T-helper 1 cell treated with Interleukin-12 subunit alpha and Interleukin-12 subunit beta and Interleukin-4 antibody, amounts not matched to agents 30 μg/mL and 1 μg/mL, for 36 hours (primary cell): Measurements from ENCODE around the gene TGFB3.

Source experiments
- H3K27ac Mint-ChIP-seq: one replicate; pipeline ENCODE4 v1.8.0; 2021; ENCODE audit warnings: mild to moderate bottlenecking, mixed read lengths
- H3K27me3 Mint-ChIP-seq: one replicate; pipeline ENCODE4 v1.8.0; 2021; ENCODE audit warnings: low read depth, mixed read lengths
- H3K36me3 Mint-ChIP-seq: one replicate; pipeline ENCODE4 v1.8.0; 2021; ENCODE audit warnings: low read depth, mixed read lengths
- H3K4me1 Mint-ChIP-seq: one replicate; pipeline ENCODE4 v1.8.0; 2021; ENCODE audit warnings: low read depth, mixed read lengths
- H3K4me3 Mint-ChIP-seq: one replicate; pipeline ENCODE4 v1.8.0; 2021; ENCODE audit warnings: mild to moderate bottlenecking, moderate library complexity, mixed read lengths
- H3K9me3 Mint-ChIP-seq: one replicate; pipeline ENCODE4 v1.8.0; 2021; ENCODE audit warnings: mixed read lengths

The TGFB3 gene

DNA sequence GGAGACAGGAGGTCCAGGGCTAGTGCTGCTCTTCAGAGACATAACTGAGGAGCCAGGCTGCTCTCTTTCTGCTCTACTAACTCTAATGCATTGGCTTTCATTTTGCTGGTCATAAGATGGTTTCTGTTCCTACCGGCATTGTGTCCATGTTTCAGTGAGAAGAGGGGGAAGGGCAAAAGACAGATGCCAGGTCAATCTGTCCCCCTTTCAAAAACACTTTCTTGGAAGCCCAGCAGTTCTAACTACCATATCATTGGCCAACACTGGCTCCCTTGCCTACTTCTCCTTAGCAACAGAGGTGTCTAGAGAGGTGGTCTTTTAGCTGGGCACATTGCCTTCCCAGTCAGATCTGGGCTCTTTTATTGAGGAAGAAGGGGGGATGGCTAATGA is 63.9 kb downstream of the TGFB3 start:
- peaks cover 4% of the 10 kb centered on the region for H3K36me3 Mint-ChIP-seq
- no peaks in the 10 kb centered on the region for H3K4me1 Mint-ChIP-seq
- no peaks in the 10 kb centered on the region for H3K27me3 Mint-ChIP-seq
- no peaks in the 10 kb centered on the region for H3K9me3 Mint-ChIP-seq
- no peak overlapping the region for H3K4me3 Mint-ChIP-seq
- no peak overlapping the region for H3K27ac Mint-ChIP-seq

GRCh38 chr14:75917322-75917945 is 64.4 kb downstream of the TGFB3 start:
- no peak overlapping the region for H3K27ac Mint-ChIP-seq

GRCh38 chr14:75915045-75915444 is 66.8 kb downstream of the TGFB3 start:
- H3K4me3 Mint-ChIP-seq: no peak overlapping the region
- H3K27me3 Mint-ChIP-seq: no peaks in the 10 kb centered on the region
- H3K4me1 Mint-ChIP-seq: no peaks in the 10 kb centered on the region
- no peak overlapping the region for H3K27ac Mint-ChIP-seq
- peaks cover 2% of the 10 kb centered on the region for H3K36me3 Mint-ChIP-seq
- no peaks in the 10 kb centered on the region for H3K9me3 Mint-ChIP-seq

More at GRCh38 chr14:75917322-75917945, 64.4 kb downstream of the TGFB3 start:
- Mint-ChIP-seq H3K27me3 (no peaks in the 10 kb centered on the region), H3K4me3 (no peak overlapping the region), H3K36me3 (peaks cover 4% of the 10 kb centered on the region), H3K9me3 (no peaks in the 10 kb centered on the region), H3K4me1 (no peaks in the 10 kb centered on the region)

- Mint-ChIP-seq H3K9me3 (no peaks in the 10 kb centered on the region), H3K4me1 (no peaks in the 10 kb centered on the region), H3K27ac (no peak overlapping the region), H3K36me3 (peaks cover 2% of the 10 kb centered on the region), H3K4me3 (no peak overlapping the region), H3K27me3 (no peaks in the 10 kb centered on the region)
These were observed 68.6 kb downstream of the TGFB3 start for GRCh38 chr14:75913183-75913582.

- peaks cover 2% of the 10 kb centered on the region for H3K36me3 Mint-ChIP-seq
- H3K27me3 Mint-ChIP-seq: no peaks in the 10 kb centered on the region
- no peaks in the 10 kb centered on the region for H3K9me3 Mint-ChIP-seq
- H3K27ac Mint-ChIP-seq: no peak overlapping the region
- H3K4me1 Mint-ChIP-seq: peaks cover under 1% of the 10 kb centered on the region
- no peak overlapping the region for H3K4me3 Mint-ChIP-seq
These were observed 69.9 kb downstream of the TGFB3 start for GRCh38 chr14:75911883-75912282.

GRCh38 chr14:75910048-75910447 is 71.7 kb downstream of the TGFB3 start:
- Mint-ChIP-seq H3K36me3 (peaks cover 2% of the 10 kb centered on the region), H3K4me3 (no peak overlapping the region), H3K4me1 (peaks cover 2% of the 10 kb centered on the region), H3K27me3 (no peaks in the 10 kb centered on the region), H3K27ac (no peak overlapping the region), H3K9me3 (no peaks in the 10 kb centered on the region)

DNA sequence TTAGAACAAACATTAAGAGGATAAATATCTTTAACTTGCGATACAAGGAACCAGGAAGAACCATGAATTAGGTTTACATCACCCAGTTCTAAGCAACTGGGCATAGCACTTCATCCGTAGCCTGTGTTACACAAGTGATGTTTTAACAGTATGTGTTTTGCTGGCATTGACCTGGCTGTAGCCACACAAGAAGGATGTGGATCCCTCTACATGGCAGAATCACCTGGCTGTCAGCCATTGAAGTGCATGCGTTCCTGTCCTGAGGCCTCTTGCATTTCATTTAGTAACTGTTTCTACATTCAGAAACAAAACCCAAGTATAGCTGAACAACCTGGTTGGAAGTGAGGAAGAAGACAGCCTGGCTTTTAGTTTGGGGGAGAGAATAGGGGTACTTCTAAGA is 72.2 kb downstream of the TGFB3 start:
- no peaks in the 10 kb centered on the region for H3K27me3 Mint-ChIP-seq
- no peak overlapping the region for H3K27ac Mint-ChIP-seq
- H3K9me3 Mint-ChIP-seq: no peaks in the 10 kb centered on the region
- H3K36me3 Mint-ChIP-seq: peaks cover 2% of the 10 kb centered on the region
- H3K4me1 Mint-ChIP-seq: peaks cover 2% of the 10 kb centered on the region
- no peak overlapping the region for H3K4me3 Mint-ChIP-seq
